HFF-Myc (cell line): Measurements from ENCODE around the gene PRLHR.

Source experiments
- DNase-seq: peaks from one replicate; pipeline ENCODE4 v3.0.0-alpha.2; 2011; ENCODE audit warnings: low read depth; ENCODE audit errors: extremely low read depth
- H3K4me3 ChIP-seq: replicated peaks from 2 replicates; pipeline ENCODE4 v1.5.1; 2011; ENCODE audit warnings: low read depth, mild to moderate bottlenecking, control low read depth, low read length
- CTCF ChIP-seq: IDR thresholded peaks from 2 replicates; pipeline ENCODE4 v1.5.1; 2012; ENCODE audit warnings: mild to moderate bottlenecking, low read depth, low read length, control low read depth; ENCODE audit errors: missing control alignments

Gene PRLHR

GRCh38 chr10:118583611-118584010 is 11.8 kb downstream of the PRLHR start:
- DNase-seq, result no peak
- TF ChIP-seq CTCF, result no peak
- no peak overlapping the region for H3K4me3 ChIP-seq

- TF ChIP-seq CTCF, result no peak
- H3K4me3 ChIP-seq, result no peak overlapping the region
- no peak for DNase-seq
These were observed 12.9 kb downstream of the PRLHR start for GRCh38 chr10:118582511-118582910.

GRCh38 chr10:118581340-118581739 is 14.1 kb downstream of the PRLHR start:
- no peak overlapping the region for H3K4me3 ChIP-seq
- no peak for TF ChIP-seq CTCF
- DNase-seq, result no peak

GRCh38 chr10:118580702-118581101 is 14.7 kb downstream of the PRLHR start:
- no peak overlapping the region for H3K4me3 ChIP-seq
- TF ChIP-seq CTCF, result no peak
- no peak for DNase-seq

- H3K4me3 ChIP-seq, result no peak overlapping the region
- no peak for DNase-seq
These were observed 21.9 kb downstream of the PRLHR start for GRCh38 chr10:118573512-118573911.

GRCh38 chr10:118572256-118573041 is 23.0 kb downstream of the PRLHR start:
- H3K4me3 ChIP-seq, result no peak overlapping the region
- DNase-seq, result no peak
- TF ChIP-seq CTCF, result no peak

More at GRCh38 chr10:118573512-118573911, 21.9 kb downstream of the PRLHR start:
- no peak for TF ChIP-seq CTCF

GRCh38 chr10:118571123-118571522 is 24.3 kb downstream of the PRLHR start:
- no peak overlapping the region for H3K4me3 ChIP-seq
- TF ChIP-seq CTCF, result no peak
- DNase-seq, result no peak
